BLaER1 (cell line): ENCODE results near the gene DLEU7.

ENCODE experiments used
- H3K27ac ChIP-seq: shearing (Covaris generic); formaldehyde crosslinking; 2 replicates; pipeline ENCODE4 v1.8.1; 2022
- H3K27me3 ChIP-seq: shearing (Covaris generic); formaldehyde crosslinking; 2 replicates; pipeline ENCODE4 v1.8.1; 2022
- H3K36me3 ChIP-seq: shearing (Covaris generic); formaldehyde crosslinking; 2 replicates; pipeline ENCODE4 v1.8.1; 2022
- H3K4me1 ChIP-seq: shearing (Covaris generic); formaldehyde crosslinking; 2 replicates; pipeline ENCODE4 v1.8.1; 2022
- H3K4me2 ChIP-seq: shearing (Covaris generic); formaldehyde crosslinking; 2 replicates; pipeline ENCODE4 v1.8.1; 2022
- H3K4me3 ChIP-seq: shearing (Covaris generic); formaldehyde crosslinking; 2 replicates; pipeline ENCODE4 v1.8.1; 2022
- H3K9ac ChIP-seq: shearing (Covaris generic); formaldehyde crosslinking; 2 replicates; pipeline ENCODE4 v1.8.1; 2022
- H3K9me3 ChIP-seq: shearing (Covaris generic); formaldehyde crosslinking; 2 replicates; pipeline ENCODE4 v1.8.1; 2022
- H4K20me1 ChIP-seq: shearing (Covaris generic); formaldehyde crosslinking; 2 replicates; pipeline ENCODE4 v1.8.1; 2022
- Cebpa-rat ChIP-seq: shearing (Covaris generic); IDR thresholded peaks from 2 replicates; pipeline ENCODE4 v1.8.1; 2022

DLEU7 gene

DNA sequence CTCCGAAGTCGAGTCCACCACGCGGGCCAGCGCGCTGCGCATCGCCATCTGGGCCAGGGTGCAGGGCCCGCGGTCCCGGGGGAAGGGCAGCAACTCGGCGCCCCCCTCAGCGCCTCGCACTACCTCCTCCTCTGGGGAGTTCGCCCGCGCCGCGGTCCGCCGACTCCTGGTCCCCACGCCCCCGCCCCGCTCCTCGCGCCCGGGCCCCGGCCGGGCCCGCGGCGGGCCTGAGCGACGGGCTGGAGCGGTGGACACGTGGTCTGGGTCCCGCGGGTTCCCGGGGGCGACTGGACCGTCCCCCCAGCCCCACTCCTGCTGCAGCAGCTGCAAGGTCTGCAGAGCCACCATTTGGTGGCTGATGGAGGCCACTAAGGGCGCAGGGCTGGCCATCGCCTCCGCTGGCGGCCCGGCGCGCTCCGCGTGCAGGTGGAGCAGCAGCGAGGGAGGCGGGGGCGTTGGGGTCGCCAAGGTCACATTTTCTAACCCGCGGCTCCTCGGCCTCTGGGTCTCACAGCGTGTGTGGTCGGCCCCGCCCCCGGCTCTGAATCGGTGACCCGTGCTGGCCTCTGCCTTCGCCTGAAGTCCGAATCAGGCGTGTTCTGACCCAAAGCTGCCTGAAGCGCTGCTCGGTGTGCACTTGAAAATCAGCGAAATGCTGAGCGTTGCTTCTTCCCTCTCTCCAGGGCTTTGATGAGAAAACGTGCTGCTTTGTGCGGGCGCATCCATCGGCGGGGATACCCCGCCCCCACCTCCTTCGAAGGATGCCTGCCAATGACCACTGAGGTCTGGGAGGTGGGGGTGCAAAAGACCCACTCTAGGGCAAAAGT lies at the start of gene DLEU7:
Gene DLEU7, minus strand, starts transcription at position 436 of the 827 bp plus-strand sequence. Its CDS starts 46 bp downstream, at position 390.
- H3K4me1 ChIP-seq, result peaks cover 36% of the 10 kb centered on the region
- H4K20me1 ChIP-seq, result no peaks in the 10 kb centered on the region
- peaks cover 21% of the 10 kb centered on the region for H3K9me3 ChIP-seq
- H3K4me2 ChIP-seq, result no peak within 1 kb of the TSS
- H3K36me3 ChIP-seq, result peaks cover 16% of the 10 kb centered on the region
- no peak within 1 kb of the TSS for H3K4me3 ChIP-seq
- no peaks in the 10 kb centered on the region for H3K27me3 ChIP-seq
- H3K27ac ChIP-seq, result no peak within 1 kb of the TSS
- H3K9ac ChIP-seq, result no peak within 1 kb of the TSS
- no peak for TF ChIP-seq Cebpa-rat

DNA sequence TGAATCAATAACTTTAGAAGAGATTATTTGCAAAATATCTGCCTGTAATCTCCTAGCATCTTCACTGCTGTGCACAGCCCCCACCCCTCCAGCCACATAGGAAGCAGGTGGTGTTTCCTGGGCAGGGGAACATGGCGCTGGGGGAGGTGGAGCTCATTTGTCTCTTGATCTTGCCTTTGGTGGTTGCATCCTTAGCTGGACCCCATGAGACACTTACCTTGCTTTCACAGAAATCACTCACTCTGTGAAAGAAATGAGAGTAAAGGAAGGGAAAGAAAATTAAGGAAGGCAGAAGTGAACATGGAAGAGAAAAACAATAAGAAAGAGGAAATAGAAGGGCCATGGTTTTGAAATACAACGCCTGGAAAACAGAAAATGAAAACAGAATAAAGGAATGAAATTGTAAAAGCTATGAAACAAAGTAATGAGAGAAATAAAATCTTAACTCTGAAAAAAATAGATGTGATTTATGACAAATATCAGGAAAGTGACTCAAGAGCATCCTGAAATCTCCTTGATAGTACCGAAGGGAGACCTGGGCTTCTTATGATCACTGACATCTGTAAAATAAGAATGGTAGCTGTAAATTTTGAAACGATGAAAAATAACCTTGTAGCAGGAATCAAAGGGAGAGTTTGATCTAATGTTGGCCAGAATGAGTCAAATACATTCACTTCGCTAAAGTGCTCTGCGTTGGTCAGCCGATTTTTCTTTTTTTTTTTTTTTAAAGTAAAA lies 48.9 kb upstream of the DLEU7 start:
- H3K9ac ChIP-seq, result peak overlapping the region; percentile 86
- no peaks in the 10 kb centered on the region for H4K20me1 ChIP-seq
- H3K4me2 ChIP-seq, result peak overlapping the region; percentile 85
- H3K27ac ChIP-seq, result peak overlapping the region; percentile 95
- H3K27me3 ChIP-seq, result no peaks in the 10 kb centered on the region
- H3K4me3 ChIP-seq, result peak overlapping the region; percentile 51
- H3K36me3 ChIP-seq, result no peaks in the 10 kb centered on the region
- H3K9me3 ChIP-seq, result 0 out of 2 replicates have a peak, but pooled peaks cover 10% of the 10 kb centered on the region
- H3K4me1 ChIP-seq, result peaks cover 83% of the 10 kb centered on the region
- TF ChIP-seq Cebpa-rat, result no peak

DNA sequence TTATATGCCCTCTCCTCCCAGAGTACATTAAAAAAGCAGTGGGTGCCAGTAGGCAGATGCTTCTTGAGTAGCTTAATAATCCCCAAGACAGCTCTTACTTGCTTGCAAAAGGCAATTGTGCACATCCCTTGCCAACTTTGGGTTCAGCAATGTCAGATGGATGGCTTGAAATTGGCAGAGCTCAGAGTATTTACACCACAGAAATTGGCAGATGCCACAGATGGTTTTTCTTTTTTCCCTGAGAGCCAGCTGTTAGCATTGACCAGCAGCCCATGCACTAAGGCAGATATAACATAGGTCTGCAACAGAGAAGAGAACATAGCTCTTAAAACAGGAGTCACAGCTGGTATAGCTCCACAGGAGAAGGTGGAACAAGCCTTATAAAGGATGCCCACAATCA lies 47.7 kb upstream of the DLEU7 start:
- peak overlapping the region; percentile 95 for H3K27ac ChIP-seq

DNA sequence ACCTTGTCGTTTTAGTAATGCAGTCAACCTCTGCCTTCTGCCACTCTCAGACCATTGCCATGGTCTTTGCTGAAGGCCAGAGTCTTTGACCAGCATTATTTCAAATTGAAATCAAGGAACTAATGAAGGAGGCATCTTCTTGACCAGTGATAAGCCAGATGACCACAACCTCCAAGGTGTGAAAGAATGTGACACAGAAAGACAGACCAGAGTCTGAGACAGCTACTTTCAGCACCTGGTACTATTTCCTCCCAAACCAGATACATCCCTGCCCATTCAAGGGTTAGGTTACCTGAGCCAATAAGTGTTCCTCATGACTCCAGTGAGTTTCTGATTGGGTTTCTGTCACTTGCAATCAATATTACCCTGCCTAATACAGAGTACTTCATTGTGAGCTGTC lies 45.8 kb upstream of the DLEU7 start:
- no peak overlapping the region for H3K9ac ChIP-seq
- peaks cover 17% of the 10 kb centered on the region for H3K9me3 ChIP-seq
- no peaks in the 10 kb centered on the region for H3K27me3 ChIP-seq
- H3K4me1 ChIP-seq, result peaks cover 52% of the 10 kb centered on the region
- H3K4me3 ChIP-seq, result no peak overlapping the region
- H3K4me2 ChIP-seq, result peak overlapping the region; percentile 85
- no peaks in the 10 kb centered on the region for H3K36me3 ChIP-seq
- H3K27ac ChIP-seq, result peak overlapping the region; percentile 95
- TF ChIP-seq Cebpa-rat, result no peak
- no peaks in the 10 kb centered on the region for H4K20me1 ChIP-seq

More for the DNA sequence above, 47.7 kb upstream of the DLEU7 start:
- no peaks in the 10 kb centered on the region for H3K27me3 ChIP-seq
- H3K4me1 ChIP-seq, result peaks cover 71% of the 10 kb centered on the region
- peak overlapping the region; percentile 51 for H3K4me3 ChIP-seq
- H3K9me3 ChIP-seq, result peaks cover 10% of the 10 kb centered on the region
- no peaks in the 10 kb centered on the region for H4K20me1 ChIP-seq
- peak overlapping the region; percentile 86 for H3K9ac ChIP-seq
- no peaks in the 10 kb centered on the region for H3K36me3 ChIP-seq
- peak overlapping the region; percentile 85 for H3K4me2 ChIP-seq
- no peak for TF ChIP-seq Cebpa-rat

DNA sequence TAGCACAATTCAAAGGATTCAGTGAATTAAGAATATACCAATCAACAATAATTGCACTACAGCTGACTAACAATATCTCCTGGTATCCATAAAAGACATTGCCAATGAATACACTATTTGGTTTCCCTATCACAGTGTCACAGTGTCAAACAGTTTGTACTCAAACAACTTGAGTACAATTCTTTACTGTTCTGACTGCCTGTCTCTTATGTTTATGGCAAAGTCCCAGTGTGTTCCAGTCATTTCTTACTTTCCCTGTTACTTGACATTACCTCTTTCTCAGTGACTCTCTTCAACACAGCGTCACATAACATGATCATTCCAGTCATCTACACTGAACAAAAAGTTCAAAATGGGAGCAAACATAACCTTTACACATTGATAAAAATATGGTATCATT lies 44.9 kb upstream of the DLEU7 start:
- no peak overlapping the region for H3K4me2 ChIP-seq
- no peak for TF ChIP-seq Cebpa-rat
- no peaks in the 10 kb centered on the region for H4K20me1 ChIP-seq
- no peaks in the 10 kb centered on the region for H3K36me3 ChIP-seq
- peaks cover 43% of the 10 kb centered on the region for H3K4me1 ChIP-seq
- no peaks in the 10 kb centered on the region for H3K27me3 ChIP-seq
- no peak overlapping the region for H3K4me3 ChIP-seq
- H3K9ac ChIP-seq, result no peak overlapping the region
- peaks cover 17% of the 10 kb centered on the region for H3K9me3 ChIP-seq
- H3K27ac ChIP-seq, result no peak overlapping the region

DNA sequence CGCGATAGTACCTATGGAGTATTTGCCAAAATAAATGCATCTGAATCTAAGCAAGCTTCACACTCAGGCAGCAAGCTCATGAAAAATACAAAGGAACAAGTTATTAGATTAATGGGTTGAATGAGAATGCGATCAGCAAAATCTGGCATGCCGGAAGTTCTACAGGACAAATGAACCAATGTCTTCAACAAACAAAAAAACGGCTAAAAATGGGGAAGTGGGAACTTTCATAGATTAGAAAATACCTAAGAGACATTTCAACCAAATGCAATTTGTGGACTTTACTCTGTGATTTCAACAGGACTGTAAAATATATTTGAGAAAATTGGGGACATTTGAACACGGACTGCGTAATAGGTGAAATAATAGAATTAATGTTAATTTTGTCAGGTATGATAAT lies 43.7 kb upstream of the DLEU7 start:
- H3K4me1 ChIP-seq, result peaks cover 33% of the 10 kb centered on the region
- no peak for TF ChIP-seq Cebpa-rat
- peaks cover 24% of the 10 kb centered on the region for H3K9me3 ChIP-seq
- H3K27ac ChIP-seq, result no peak overlapping the region
- no peak overlapping the region for H3K4me3 ChIP-seq
- no peaks in the 10 kb centered on the region for H3K36me3 ChIP-seq
- no peak overlapping the region for H3K4me2 ChIP-seq
- H3K9ac ChIP-seq, result no peak overlapping the region
- no peaks in the 10 kb centered on the region for H3K27me3 ChIP-seq
- H4K20me1 ChIP-seq, result no peaks in the 10 kb centered on the region

DNA sequence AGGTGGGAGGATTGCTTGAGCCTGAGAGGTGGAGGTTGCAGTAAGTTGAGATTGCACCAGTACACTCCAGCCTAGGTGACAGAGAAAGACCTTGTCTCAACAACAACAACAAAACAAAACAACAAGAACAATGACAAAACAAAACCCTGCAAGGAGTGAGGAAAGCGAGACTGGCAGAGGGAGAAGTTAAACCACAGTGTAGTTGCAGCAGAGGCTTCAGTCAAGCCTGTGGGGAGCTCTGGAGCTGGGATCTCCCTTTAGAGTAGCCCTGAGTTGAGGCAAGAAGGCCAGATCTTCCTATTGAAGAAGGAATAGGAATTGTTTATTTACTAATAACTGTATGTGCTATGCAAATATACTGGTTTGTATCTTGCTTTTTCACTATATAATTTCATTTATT lies 40.8 kb upstream of the DLEU7 start:
- H3K27me3 ChIP-seq, result no peaks in the 10 kb centered on the region
- no peak overlapping the region for H3K27ac ChIP-seq
- no peak for TF ChIP-seq Cebpa-rat
- H4K20me1 ChIP-seq, result no peaks in the 10 kb centered on the region
- H3K4me2 ChIP-seq, result no peak overlapping the region
- no peak overlapping the region for H3K9ac ChIP-seq
- H3K9me3 ChIP-seq, result peaks cover 24% of the 10 kb centered on the region
- peaks cover 14% of the 10 kb centered on the region for H3K4me1 ChIP-seq
- H3K4me3 ChIP-seq, result no peak overlapping the region
- no peaks in the 10 kb centered on the region for H3K36me3 ChIP-seq

DNA sequence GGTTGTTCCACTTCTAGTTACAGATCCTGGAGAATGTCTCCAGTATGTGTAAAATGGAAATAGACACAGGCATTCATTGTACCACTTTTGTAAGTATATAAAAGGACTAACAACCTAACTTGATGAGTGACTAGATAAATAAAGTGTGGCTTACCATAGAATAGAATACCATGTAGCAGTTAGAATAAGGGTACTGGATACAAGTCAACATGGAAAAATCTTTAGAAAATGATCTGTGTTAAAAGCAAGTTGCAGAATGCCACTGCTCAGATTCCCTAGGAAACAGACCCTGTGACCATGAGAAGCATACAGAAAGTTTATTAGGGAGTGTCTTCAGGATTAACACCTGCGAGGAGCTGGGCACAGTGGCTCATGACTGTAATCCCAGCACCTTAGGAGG lies 40.2 kb upstream of the DLEU7 start:
- Histone ChIP-seq H3K27me3 (no peaks in the 10 kb centered on the region), H3K27ac (no peak overlapping the region), H3K9me3 (peaks cover 24% of the 10 kb centered on the region), H3K4me2 (no peak overlapping the region), H3K36me3 (no peaks in the 10 kb centered on the region), H3K9ac (no peak overlapping the region), H3K4me1 (peaks cover 9% of the 10 kb centered on the region; the same call in 1 of the 2 replicates), H4K20me1 (no peaks in the 10 kb centered on the region), H3K4me3 (no peak overlapping the region)
- no peak for TF ChIP-seq Cebpa-rat

DNA sequence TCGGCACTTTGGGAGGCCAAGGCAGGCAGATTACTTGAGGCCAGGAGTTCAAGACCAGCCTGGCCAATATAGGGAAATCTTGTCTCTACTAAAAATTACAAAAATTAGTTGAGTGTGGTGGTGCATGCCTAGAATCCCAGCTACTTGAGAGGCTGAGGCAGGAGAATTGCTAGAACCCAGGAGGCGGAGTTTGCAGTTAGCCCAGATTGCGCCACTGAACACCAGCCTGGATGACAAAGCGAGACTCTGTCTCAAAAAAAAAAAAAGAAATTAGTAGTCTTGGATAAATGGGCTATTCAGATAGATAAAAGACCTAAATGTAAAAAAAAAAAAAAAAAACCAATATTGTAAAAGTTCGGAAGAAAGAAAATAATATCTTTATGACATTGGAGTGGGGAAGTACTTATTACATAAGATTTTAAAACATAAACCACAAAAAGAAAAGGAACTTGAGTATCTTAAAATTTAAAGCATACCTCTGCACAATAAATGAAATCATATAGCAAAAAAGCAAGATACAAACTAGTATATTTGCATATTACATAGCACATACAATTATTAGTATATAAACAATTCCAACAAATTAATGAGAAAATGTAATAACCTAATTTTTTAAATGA lies 39.4 kb upstream of the DLEU7 start:
- no peak overlapping the region for H3K9ac ChIP-seq
- H3K4me3 ChIP-seq, result no peak overlapping the region
- H4K20me1 ChIP-seq, result no peaks in the 10 kb centered on the region
- no peaks in the 10 kb centered on the region for H3K36me3 ChIP-seq
- no peaks in the 10 kb centered on the region for H3K27me3 ChIP-seq
- no peak for TF ChIP-seq Cebpa-rat
- peaks cover 24% of the 10 kb centered on the region for H3K9me3 ChIP-seq
- H3K4me2 ChIP-seq, result no peak overlapping the region
- H3K27ac ChIP-seq, result no peak overlapping the region
- peaks cover 9% of the 10 kb centered on the region; the same call in 1 of the 2 replicates for H3K4me1 ChIP-seq
